GM23338 (cell line): ENCODE results near the gene MED27. TPM values are rescaled to one million over a fixed set of nuclear protein-coding genes. Genes with fewer than 3 reads are reported as not detected.

Experiments used
- CREB1 ChIP-seq: fragments of 250-450 bp; sonication (Bioruptor Pico); IDR thresholded peaks from 2 replicates; pipeline ENCODE4 v1.5.0; 2020; ENCODE audit warnings: low read depth, mild to moderate bottlenecking, moderate library complexity
- EZH2 ChIP-seq: fragments of 200-600 bp; sonication (generic); IDR thresholded peaks from one replicate; pipeline ENCODE4 v1.8.0; 2017; ENCODE audit warnings: antibody characterized with exemption, mild to moderate bottlenecking, low read depth; ENCODE audit not compliant: unreplicated experiment
- EZH2phosphoT487 ChIP-seq: fragments of 200-600 bp; sonication (generic); IDR thresholded peaks from one replicate; pipeline ENCODE4 v1.8.1; 2018; ENCODE audit warnings: antibody characterized with exemption; ENCODE audit not compliant: unreplicated experiment
- REST ChIP-seq: IDR thresholded peaks from one replicate; pipeline ENCODE4 v1.6.1; 2018; ENCODE audit warnings: antibody characterized with exemption; ENCODE audit not compliant: unreplicated experiment
- ZNF114 ChIP-seq: fragments of 250-450 bp; sonication (Bioruptor Pico); IDR thresholded peaks from 2 replicates; pipeline ENCODE4 v1.5.0; 2020; ENCODE audit warnings: mild to moderate bottlenecking, moderate library complexity
- ZNF331 ChIP-seq: fragments of 250-450 bp; sonication (Bioruptor Pico); IDR thresholded peaks from 2 replicates; pipeline ENCODE4 v1.5.0; 2020; ENCODE audit warnings: low read depth, mild to moderate bottlenecking, moderate library complexity
- polyA plus RNA-seq: library from polyadenylated mRNA; unstranded; fragments of >200 nt; fragmentation: Nextera tagmentation; extraction: Ambion mirVana; gene quantifications from 2 replicates; pipeline ENCODE4 v1.2.1, GENCODE V29; 2016
- total RNA-seq: library from RNA; depleted of rRNA; stranded (reverse); fragments of >200 nt; shearing (Covaris generic); gene quantifications from 2 replicates; pipeline ENCODE4 v1.2.3, GENCODE V29; 2014
- TF ChIP-seq, protein P1 (sequence below): fragments of 250-450 bp; sonication (Bioruptor Pico); IDR thresholded peaks from 2 replicates; pipeline ENCODE4 v1.5.0; 2020; ENCODE audit warnings: mild to moderate bottlenecking, moderate library complexity

MED27 gene
- total and polyA plus RNA-seq, 2 experiments from 2014 or later, result 30.6 to 35.0 TPM

- TF ChIP-seq, protein P1, sequence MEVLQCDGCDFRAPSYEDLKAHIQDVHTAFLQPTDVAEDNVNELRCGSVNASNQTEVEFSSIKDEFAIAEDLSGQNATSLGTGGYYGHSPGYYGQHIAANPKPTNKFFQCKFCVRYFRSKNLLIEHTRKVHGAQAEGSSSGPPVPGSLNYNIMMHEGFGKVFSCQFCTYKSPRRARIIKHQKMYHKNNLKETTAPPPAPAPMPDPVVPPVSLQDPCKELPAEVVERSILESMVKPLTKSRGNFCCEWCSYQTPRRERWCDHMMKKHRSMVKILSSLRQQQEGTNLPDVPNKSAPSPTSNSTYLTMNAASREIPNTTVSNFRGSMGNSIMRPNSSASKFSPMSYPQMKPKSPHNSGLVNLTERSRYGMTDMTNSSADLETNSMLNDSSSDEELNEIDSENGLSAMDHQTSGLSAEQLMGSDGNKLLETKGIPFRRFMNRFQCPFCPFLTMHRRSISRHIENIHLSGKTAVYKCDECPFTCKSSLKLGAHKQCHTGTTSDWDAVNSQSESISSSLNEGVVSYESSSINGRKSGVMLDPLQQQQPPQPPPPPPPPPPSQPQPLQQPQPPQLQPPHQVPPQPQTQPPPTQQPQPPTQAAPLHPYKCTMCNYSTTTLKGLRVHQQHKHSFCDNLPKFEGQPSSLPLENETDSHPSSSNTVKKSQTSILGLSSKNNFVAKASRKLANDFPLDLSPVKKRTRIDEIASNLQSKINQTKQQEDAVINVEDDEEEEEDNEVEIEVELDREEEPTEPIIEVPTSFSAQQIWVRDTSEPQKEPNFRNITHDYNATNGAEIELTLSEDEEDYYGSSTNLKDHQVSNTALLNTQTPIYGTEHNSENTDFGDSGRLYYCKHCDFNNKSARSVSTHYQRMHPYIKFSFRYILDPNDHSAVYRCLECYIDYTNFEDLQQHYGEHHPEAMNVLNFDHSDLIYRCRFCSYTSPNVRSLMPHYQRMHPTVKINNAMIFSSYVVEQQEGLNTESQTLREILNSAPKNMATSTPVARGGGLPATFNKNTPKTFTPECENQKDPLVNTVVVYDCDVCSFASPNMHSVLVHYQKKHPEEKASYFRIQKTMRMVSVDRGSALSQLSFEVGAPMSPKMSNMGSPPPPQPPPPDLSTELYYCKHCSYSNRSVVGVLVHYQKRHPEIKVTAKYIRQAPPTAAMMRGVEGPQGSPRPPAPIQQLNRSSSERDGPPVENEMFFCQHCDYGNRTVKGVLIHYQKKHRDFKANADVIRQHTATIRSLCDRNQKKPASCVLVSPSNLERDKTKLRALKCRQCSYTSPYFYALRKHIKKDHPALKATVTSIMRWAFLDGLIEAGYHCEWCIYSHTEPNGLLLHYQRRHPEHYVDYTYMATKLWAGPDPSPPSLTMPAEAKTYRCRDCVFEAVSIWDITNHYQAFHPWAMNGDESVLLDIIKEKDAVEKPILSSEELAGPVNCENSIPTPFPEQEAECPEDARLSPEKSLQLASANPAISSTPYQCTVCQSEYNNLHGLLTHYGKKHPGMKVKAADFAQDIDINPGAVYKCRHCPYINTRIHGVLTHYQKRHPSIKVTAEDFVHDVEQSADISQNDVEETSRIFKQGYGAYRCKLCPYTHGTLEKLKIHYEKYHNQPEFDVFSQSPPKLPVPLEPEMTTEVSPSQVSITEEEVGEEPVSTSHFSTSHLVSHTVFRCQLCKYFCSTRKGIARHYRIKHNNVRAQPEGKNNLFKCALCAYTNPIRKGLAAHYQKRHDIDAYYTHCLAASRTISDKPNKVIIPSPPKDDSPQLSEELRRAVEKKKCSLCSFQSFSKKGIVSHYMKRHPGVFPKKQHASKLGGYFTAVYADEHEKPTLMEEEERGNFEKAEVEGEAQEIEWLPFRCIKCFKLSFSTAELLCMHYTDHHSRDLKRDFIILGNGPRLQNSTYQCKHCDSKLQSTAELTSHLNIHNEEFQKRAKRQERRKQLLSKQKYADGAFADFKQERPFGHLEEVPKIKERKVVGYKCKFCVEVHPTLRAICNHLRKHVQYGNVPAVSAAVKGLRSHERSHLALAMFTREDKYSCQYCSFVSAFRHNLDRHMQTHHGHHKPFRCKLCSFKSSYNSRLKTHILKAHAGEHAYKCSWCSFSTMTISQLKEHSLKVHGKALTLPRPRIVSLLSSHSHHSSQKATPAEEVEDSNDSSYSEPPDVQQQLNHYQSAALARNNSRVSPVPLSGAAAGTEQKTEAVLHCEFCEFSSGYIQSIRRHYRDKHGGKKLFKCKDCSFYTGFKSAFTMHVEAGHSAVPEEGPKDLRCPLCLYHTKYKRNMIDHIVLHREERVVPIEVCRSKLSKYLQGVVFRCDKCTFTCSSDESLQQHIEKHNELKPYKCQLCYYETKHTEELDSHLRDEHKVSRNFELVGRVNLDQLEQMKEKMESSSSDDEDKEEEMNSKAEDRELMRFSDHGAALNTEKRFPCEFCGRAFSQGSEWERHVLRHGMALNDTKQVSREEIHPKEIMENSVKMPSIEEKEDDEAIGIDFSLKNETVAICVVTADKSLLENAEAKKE (CRISPR knock-in tag), result no peak
- TF ChIP-seq REST (no peak), ZNF331 (no peak), EZH2phosphoT487 (no peak), EZH2 (no peak), ZNF114 (CRISPR knock-in tag) (no peak), CREB1 (CRISPR knock-in tag) (no peak)
Measured at GRCh38 chr9:131833906-131834305, 245.8 kb downstream of the MED27 start (continued).
